Inflammatory macrophage (primary cell): ENCODE results near the gene B3GLCT.
"Not testable (repeated sequence)": the region's sequence is repeated elsewhere in the genome, so short reads cannot be mapped to it uniquely, and the experiment has no call there.

Experiments
- DNase-seq, 2 donors: peaks; one replicate each; pipeline ENCODE4 v3.0.0-alpha.2; 2020 to 2022

The B3GLCT gene

DNA sequence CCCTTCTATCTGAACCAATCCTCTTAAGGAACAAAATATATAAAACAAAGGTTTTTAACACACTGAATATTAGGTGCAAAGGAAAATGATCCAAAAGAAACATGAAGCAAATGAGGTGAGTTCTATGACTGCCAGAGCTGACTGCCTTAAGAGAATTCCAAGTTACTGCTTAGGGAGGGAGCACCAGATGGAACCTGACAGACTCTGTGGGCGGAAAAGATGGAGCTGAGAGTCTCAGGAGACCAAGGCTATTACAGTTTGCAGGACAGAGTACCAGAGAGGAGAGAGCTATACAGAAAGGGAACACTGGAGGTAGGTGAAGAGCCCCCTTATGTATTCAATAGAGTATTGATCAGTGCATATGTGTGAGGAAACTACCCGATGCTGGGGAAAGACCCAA lies 87.2 kb downstream of the B3GLCT start:
- DNase-seq, result no peak

- no peak for DNase-seq
These were observed 101.3 kb downstream of the B3GLCT start for GRCh38 chr13:31301119-31301518.

DNA sequence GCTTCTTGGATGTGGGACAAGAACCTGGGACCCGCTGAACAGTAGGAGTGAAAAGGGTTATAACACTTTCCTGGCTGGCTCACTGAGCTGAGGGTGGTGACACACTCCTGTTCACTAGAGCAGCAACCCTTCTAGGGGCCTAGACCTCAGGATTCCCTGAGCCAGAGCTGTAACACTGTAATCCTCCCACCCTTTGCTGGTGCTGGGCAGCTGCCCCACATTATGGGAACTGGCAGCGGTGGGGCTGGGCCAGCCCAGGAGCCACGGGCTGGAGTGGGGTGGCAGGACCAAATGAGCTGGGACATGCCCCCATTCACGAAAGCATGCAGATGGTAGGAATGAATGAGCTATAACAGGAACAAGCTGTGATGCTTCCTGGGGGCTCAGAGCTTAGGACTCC lies 110.6 kb downstream of the B3GLCT start:
- DNase-seq, result no peak

DNA sequence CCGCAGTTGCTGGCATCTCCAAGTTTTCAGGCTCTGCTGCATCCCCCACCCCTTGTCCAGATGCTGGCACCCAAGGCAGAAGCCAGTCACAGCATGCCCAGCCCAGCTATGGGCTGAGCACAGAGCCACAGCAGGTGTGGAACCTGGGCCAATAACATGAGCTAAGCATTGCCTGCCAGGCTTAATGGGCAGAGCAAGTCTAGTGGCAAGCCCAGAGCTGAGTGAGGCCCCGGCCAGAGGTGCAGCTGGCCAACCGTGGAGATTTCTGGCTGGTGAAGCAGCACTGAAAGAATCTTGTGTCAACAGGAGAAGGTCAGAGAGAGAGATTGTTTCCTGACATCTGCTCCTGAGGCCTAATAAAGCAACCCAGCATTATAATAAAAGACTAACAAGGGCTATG lies 111.0 kb downstream of the B3GLCT start:
- DNase-seq, result no peak

- no peak for DNase-seq
These were observed 112.1 kb downstream of the B3GLCT start for GRCh38 chr13:31311921-31312320.

DNA sequence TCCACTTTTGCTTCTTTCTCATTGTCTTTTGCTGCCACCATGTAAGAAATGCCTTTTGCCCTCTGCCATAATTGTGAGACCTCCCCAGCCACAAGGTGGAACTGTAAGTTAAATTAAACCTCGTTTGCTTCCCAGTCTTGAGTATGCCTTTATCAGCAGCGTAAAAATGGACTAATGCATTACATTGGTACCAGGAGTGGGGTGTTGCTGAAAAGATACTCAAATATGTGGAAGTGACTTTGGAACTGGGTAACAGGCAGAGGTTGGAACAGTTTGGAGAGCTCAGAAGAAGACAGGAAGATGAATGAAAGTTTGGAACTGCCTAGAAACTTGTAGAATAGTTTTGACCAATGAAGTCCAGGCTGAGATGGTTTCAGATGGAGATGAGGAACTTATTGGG lies 115.2 kb downstream of the B3GLCT start:
- no peak for DNase-seq

GRCh38 chr13:31320946-31321345 lies 121.2 kb downstream of the B3GLCT start:
- no peak for DNase-seq

- DNase-seq, result no peak
These were observed 121.7 kb downstream of the B3GLCT start for GRCh38 chr13:31321457-31321856.

GRCh38 chr13:31322026-31322425 lies 122.3 kb downstream of the B3GLCT start:
- DNase-seq, result no peak

- DNase-seq, result no peak
These were observed 123.1 kb downstream of the B3GLCT start for GRCh38 chr13:31322702-31323405.

GRCh38 chr13:31327182-31327860 lies 127.5 kb downstream of the B3GLCT start:
- DNase-seq, result no peak

DNA sequence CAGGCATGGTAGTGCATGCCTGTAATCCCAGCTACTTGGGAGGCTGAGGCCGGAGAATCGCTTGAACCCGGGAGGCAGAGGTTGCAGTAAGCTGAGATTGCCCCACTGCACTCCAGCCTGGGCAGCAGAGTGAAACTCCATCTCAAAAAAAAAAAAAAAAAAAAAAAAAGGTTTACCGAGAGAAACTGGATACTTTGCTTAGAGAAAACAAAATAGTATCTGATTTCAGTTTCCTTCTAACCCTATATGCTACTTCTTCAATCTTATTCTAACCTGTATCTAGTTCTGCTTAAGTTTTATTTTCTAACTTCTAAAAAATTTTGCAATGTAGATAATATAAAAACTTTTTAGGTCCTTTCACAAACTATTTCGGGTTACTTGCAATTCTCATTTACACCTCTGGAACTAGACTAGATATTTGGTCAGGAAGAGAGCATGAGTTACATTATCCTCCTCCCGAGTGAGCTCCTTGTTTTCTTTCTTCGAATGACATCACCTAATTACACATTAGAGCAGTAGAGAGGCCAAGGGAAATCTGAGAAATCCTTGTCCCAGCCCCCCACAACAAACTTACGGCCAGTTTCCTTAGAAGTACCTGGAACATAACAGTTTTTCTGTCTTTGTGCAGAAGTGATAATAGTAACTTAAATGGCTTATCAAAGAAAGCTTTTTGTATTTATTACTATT lies 128.9 kb downstream of the B3GLCT start:
- DNase-seq, result no peak

- DNase-seq, result no peak
These were observed 130.5 kb downstream of the B3GLCT start for GRCh38 chr13:31330236-31330635.

DNA sequence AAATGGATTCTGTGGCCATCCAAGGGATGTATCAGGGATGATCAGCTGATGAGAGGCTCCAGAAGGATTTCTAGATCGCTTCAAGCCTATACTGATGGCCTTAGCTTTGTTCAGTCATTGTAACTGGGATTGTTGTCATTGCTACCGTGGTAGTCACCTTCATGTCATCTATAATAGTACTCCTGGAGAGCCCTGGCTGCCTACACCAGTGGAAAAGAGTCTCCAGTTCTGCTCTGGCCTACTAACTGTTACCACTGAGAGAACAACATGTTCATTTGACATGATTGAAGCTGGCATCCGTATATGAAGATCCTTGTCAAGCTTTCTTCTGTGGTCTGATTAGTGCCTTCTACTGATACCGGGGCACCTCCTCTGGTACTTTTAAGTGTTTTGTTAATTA lies 131.3 kb downstream of the B3GLCT start:
- DNase-seq, result no peak

- DNase-seq, result no peak
These were observed 134.8 kb downstream of the B3GLCT start for GRCh38 chr13:31334547-31334946.

DNA sequence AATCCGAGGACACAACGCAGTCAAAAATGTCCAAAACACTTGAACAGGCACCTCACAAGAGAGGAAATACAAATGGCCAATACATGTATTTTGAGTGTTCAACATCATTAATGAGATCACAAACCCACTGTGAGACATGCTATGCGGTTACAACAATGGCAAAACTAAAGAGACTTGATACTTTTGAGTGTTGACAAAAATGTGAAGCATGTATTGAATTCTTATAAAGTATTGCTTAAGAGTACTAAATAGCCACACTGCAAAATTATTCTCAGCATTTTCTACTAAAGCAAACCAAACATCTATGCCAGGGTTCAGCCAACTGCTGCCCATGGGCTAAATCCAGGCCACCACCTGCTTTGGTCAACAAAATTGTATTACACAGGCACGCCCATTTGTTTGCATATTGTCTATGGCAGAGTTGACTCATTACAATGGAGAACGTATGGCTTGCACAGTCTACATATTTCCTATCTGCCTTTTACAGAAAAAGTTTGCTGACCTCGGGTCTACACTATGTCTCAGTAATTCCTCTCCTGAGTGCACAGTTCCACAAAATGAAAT lies 135.3 kb downstream of the B3GLCT start:
- DNase-seq, result no peak

GRCh38 chr13:31339616-31340015 lies 139.8 kb downstream of the B3GLCT start:
- not testable (repeated sequence) for DNase-seq

GRCh38 chr13:31340848-31341247 lies 141.1 kb downstream of the B3GLCT start:
- not testable (repeated sequence) for DNase-seq

DNA sequence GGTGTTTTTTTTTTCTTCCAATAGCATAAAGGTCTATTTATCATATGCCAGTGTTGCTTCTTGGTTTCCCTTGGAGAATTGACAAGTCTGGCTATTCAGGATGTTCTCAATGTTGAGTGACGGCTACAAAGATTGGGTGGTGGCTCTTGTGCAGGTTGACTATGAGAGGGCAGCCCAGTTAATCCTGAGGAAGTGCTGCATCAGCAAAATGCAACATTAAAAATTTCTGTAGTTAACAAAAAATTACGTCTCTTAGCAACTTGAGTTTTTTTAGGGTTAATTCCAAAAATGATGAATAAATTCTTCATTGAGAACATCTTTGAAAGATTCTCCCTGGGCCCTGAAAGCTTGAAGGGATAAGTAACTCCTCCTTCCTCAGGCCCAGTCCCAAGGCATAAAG lies 147.1 kb downstream of the B3GLCT start:
- no peak for DNase-seq

DNA sequence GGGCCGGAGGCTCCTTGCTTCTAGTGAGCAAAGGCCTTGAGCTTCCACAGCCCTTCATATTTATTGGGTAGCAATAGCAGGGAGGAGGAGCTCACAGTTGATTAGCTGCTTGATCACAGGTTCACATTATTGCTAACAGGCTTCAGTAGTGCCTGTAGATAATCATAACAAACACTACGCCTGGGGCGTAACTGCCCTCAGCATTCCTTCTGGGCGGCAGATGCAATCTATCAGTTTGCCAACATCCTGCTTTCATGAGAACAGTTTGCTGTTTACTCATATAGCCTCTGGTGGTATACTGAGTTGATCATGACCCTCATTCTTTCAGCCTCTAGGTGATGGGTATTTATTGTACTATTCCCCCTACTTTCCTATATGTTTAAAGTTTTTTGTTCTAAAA lies 149.4 kb downstream of the B3GLCT start:
- no peak for DNase-seq

- no peak for DNase-seq
These were observed 150.8 kb downstream of the B3GLCT start for GRCh38 chr13:31350560-31350959.

DNA sequence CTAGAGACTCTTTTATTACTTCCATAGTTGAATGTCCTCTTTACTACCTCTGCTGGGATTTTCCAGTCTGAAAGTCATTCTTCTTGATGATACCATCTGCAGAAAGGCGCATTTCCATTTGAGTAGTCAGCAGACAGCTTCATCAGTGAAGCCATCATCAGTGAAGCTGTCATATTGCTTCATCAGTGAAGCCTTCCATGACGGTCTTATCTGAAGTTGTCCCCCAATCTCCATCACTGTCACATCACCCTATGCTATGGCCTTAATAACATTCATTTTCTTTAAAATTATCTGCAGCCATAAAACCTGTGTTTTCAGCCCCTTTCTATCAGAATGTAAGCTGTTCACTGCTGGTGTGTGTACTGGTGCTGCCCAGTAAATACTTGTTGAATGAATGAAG lies 151.6 kb downstream of the B3GLCT start:
- no peak for DNase-seq

GRCh38 chr13:31352467-31352866 lies 152.7 kb downstream of the B3GLCT start:
- no peak for DNase-seq

- no peak for DNase-seq
These were observed 155.2 kb downstream of the B3GLCT start for GRCh38 chr13:31355001-31355400.
